Endothelial cell of coronary artery (primary cell): ENCODE results near the gene ETNK1. TPM values are rescaled to one million over a fixed set of nuclear protein-coding genes. Genes with fewer than 3 reads are reported as not detected.

Experiments used
- total RNA-seq: library from RNA; depleted of rRNA; stranded (reverse); fragments of >200 nt; gene quantifications from 2 replicates; pipeline ENCODE4 v1.2.3, GENCODE V29; 2014

ETNK1 gene
- 30.9 and 33.9 TPM in 2 replicates for total RNA-seq

GRCh38 chr12:22624870-22625761, at the start of gene ETNK1:
ETNK1 (plus strand) TSS chr12:22625171; CDS start chr12:22625431, 260 bp downstream.

Other genes starting within 250 kb of the ETNK1 start
- 14.3 and 18.8 TPM in 2 replicates for gene C2CD5, start 80.6 kb upstream of the ETNK1 start, total RNA-seq